ENCODE data around the gene DAW1. TPM values are rescaled to one million over a fixed set of nuclear protein-coding genes. Genes with fewer than 3 reads are reported as not detected.
A peak's percentile ranks its signal among the peaks of the same experiment; 100 is the strongest.

The DAW1 gene
- total and polyA plus RNA-seq, 2 experiments from 2014 or later: 0.81 to 2.1 TPM

DNA sequence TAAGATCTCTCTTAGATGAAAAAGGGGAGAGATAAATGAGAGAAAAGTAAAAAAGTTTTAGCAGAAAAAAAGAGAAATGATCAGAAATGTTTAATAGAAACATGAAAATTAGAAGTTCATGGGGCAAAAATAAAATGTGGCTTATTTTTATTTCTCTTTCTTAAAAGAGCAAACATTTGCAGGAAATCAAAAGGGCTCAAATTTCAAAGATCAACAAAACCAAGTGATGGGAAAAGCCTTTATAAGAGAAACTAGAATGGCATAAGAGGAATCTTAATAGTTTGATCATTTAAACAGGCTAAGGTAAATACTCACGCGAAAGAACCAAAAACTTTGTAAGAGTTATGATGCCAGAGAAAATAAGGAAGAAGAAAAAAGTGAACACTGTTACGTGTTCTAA is 23.3 kb upstream of the DAW1 start:
- no peaks in the 10 kb centered on the region for H3K9me2 ChIP-seq (ENCODE audit: insufficient read depth)
- no peaks in the 10 kb centered on the region for H3K79me2 ChIP-seq (ENCODE audit: insufficient read depth)
- H3K9ac ChIP-seq: no peak overlapping the region
- H3K4me1 ChIP-seq (ENCODE audit: insufficient read depth): peaks cover 18% of the 10 kb centered on the region
- TF ChIP-seq EZH2phosphoT487 (IDR thresholded peaks at IDR 0.05; ENCODE audit: insufficient read depth, low read depth) (no peak), EZH2 (IDR thresholded peaks at IDR 0.05; ENCODE audit: insufficient read depth, poor library complexity, severe bottlenecking) (no peak)
- DNase-seq: no peak
- no peaks in the 10 kb centered on the region for H4K20me1 ChIP-seq (ENCODE audit: insufficient read depth)
- WGBS, 2 experiments (ENCODE audit: low coverage in 1 of 2, low lambda C conversion rate in 2 of 2, missing lambda C conversion rate in 2 of 2): 63 to 66% methylated on average over 3 of the region's 3 CpGs
- H3K9me3 ChIP-seq (ENCODE audit: low read depth): no peaks in the 10 kb centered on the region
- H3K36me3 ChIP-seq (ENCODE audit: low read depth): no peaks in the 10 kb centered on the region
- H3K4me3 ChIP-seq: no peak overlapping the region
- H3K4me2 ChIP-seq (ENCODE audit: unreplicated experiment): no peak overlapping the region
- H3F3A ChIP-seq (ENCODE audit: insufficient read depth): peaks cover 15% of the 10 kb centered on the region
- no peaks in the 10 kb centered on the region for H3K27me3 ChIP-seq (replicated peaks; ENCODE audit: insufficient read depth)
- no peak overlapping the region for H2AFZ ChIP-seq
- in situ Hi-C loops (cut with MboI): no loop called here
- no peak overlapping the region for H3K27ac ChIP-seq

GRCh38 chr2:227848586-227848985 is 22.8 kb upstream of the DAW1 start:
- no peak overlapping the region for H2AFZ ChIP-seq
- no peak overlapping the region for H3K9ac ChIP-seq
- H3K36me3 ChIP-seq (ENCODE audit: low read depth): no peaks in the 10 kb centered on the region
- peaks cover 15% of the 10 kb centered on the region for H3F3A ChIP-seq (ENCODE audit: insufficient read depth)
- no peak overlapping the region for H3K4me3 ChIP-seq
- peaks cover 22% of the 10 kb centered on the region for H3K4me1 ChIP-seq (ENCODE audit: insufficient read depth)
- no peak overlapping the region for H3K4me2 ChIP-seq (ENCODE audit: unreplicated experiment)
- TF ChIP-seq EZH2phosphoT487 (IDR thresholded peaks at IDR 0.05; ENCODE audit: insufficient read depth, low read depth): no peak
- no peak for TF ChIP-seq EZH2 (IDR thresholded peaks at IDR 0.05; ENCODE audit: insufficient read depth, poor library complexity, severe bottlenecking)
- no peaks in the 10 kb centered on the region for H3K79me2 ChIP-seq (ENCODE audit: insufficient read depth)
- H3K9me2 ChIP-seq (ENCODE audit: insufficient read depth): no peaks in the 10 kb centered on the region
- no peak for DNase-seq
- H4K20me1 ChIP-seq (ENCODE audit: insufficient read depth): no peaks in the 10 kb centered on the region
- H3K9me3 ChIP-seq (ENCODE audit: low read depth): no peaks in the 10 kb centered on the region
- in situ Hi-C loops (cut with MboI): no loop called here
- H3K27ac ChIP-seq: no peak overlapping the region
- WGBS, 2 experiments (ENCODE audit: low coverage in 1 of 2, low lambda C conversion rate in 2 of 2, missing lambda C conversion rate in 2 of 2): 88 to 91% methylated on average over 4 of the region's 4 CpGs
- no peaks in the 10 kb centered on the region for H3K27me3 ChIP-seq (replicated peaks; ENCODE audit: insufficient read depth)

DNA sequence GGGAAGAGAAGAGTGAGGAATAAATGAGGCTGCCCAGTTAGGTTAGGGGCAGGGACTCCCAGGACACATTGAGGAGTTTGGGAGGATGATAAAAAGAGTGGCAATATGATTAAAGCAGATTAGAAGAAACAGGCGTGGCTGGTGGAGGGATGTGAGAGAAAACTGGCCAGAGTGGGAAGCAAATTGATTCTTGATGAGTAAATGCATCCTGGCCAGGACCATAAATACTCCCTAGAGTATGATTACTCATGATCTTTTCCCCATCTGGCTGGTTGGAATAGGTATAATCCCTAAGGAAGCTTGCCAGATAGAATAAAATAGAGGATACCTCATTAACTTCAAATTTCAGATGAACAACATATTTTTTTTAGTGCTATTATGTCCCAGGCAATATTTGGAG is 21.5 kb upstream of the DAW1 start:
- TF ChIP-seq EZH2 (IDR thresholded peaks at IDR 0.05; ENCODE audit: insufficient read depth, poor library complexity, severe bottlenecking) (no peak), EZH2phosphoT487 (IDR thresholded peaks at IDR 0.05; ENCODE audit: insufficient read depth, low read depth) (no peak)
- peak; percentile 87 for DNase-seq
- H2AFZ ChIP-seq: no peak overlapping the region
- H3K79me2 ChIP-seq (ENCODE audit: insufficient read depth): no peaks in the 10 kb centered on the region
- peak overlapping the region; percentile 55 for H3K4me2 ChIP-seq (ENCODE audit: unreplicated experiment)
- H3K27me3 ChIP-seq (replicated peaks; ENCODE audit: insufficient read depth): no peaks in the 10 kb centered on the region
- H3K4me3 ChIP-seq: no peak overlapping the region
- in situ Hi-C loops (cut with MboI): no loop called here
- no peak overlapping the region for H3K27ac ChIP-seq
- no peak overlapping the region for H3K9ac ChIP-seq
- peaks cover 15% of the 10 kb centered on the region for H3F3A ChIP-seq (ENCODE audit: insufficient read depth)
- peaks cover 28% of the 10 kb centered on the region for H3K4me1 ChIP-seq (ENCODE audit: insufficient read depth)
- H3K9me2 ChIP-seq (ENCODE audit: insufficient read depth): no peaks in the 10 kb centered on the region
- H3K36me3 ChIP-seq (ENCODE audit: low read depth): no peaks in the 10 kb centered on the region
- H3K9me3 ChIP-seq (ENCODE audit: low read depth): no peaks in the 10 kb centered on the region
- H4K20me1 ChIP-seq (ENCODE audit: insufficient read depth): no peaks in the 10 kb centered on the region
- WGBS, 2 experiments (ENCODE audit: low coverage in 1 of 2, low lambda C conversion rate in 2 of 2, missing lambda C conversion rate in 2 of 2): 4 to 10% methylated on average over 1 of the region's 1 CpG

DNA sequence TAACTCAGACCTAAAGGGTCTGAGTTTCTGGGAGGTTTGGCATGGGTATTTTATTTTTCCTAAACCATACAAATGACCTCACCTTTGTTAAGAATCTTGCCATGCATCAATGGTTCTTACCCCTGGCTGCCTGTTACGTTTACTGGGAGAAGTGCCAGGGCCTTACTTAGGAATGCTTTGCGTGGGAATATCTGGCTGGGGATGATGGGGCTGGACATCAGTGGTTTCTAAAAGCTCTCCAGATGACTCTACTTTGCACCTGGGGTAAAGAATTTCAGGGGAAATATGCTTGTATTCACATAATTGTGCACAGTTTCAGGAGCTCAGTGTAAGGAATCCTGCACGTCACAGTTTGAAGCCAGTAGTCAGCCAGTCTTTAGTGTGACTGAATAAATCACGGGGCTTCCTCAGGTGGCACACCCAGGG is 18.2 kb upstream of the DAW1 start:
- H3K9ac ChIP-seq: no peak overlapping the region

More for the DNA sequence above, 18.2 kb upstream of the DAW1 start:
- Histone ChIP-seq H3K4me2 (ENCODE audit: unreplicated experiment) (no peak overlapping the region), H3K27ac (no peak overlapping the region), H3K79me2 (ENCODE audit: insufficient read depth) (no peaks in the 10 kb centered on the region), H3K9me2 (ENCODE audit: insufficient read depth) (no peaks in the 10 kb centered on the region), H3K27me3 (replicated peaks; ENCODE audit: insufficient read depth) (no peaks in the 10 kb centered on the region), H3F3A (ENCODE audit: insufficient read depth) (peaks cover 15% of the 10 kb centered on the region), H3K36me3 (ENCODE audit: low read depth) (no peaks in the 10 kb centered on the region), H4K20me1 (ENCODE audit: insufficient read depth) (no peaks in the 10 kb centered on the region), H2AFZ (no peak overlapping the region), H3K4me3 (no peak overlapping the region), H3K9me3 (ENCODE audit: low read depth) (no peaks in the 10 kb centered on the region), H3K4me1 (ENCODE audit: insufficient read depth) (peaks cover 28% of the 10 kb centered on the region)
- DNase-seq: peak; percentile 74
- in situ Hi-C loops (cut with MboI): no loop called here
- WGBS, 2 experiments (ENCODE audit: low coverage in 1 of 2, low lambda C conversion rate in 2 of 2, missing lambda C conversion rate in 2 of 2): 61 to 68% methylated on average over 4 of the region's 4 CpGs
- TF ChIP-seq EZH2phosphoT487 (IDR thresholded peaks at IDR 0.05; ENCODE audit: insufficient read depth, low read depth): no peak
- TF ChIP-seq EZH2 (IDR thresholded peaks at IDR 0.05; ENCODE audit: insufficient read depth, poor library complexity, severe bottlenecking): no peak

All from GM23248 (cell line).